Measurements from ENCODE around the gene PTPN14. TPM values are rescaled to one million over a fixed set of nuclear protein-coding genes. Genes with fewer than 3 reads are reported as not detected.

The PTPN14 gene
- total RNA-seq, 2 experiments from 2014 or later: 2.7 to 2.8 TPM

GRCh38 chr1:214438075-214438474 is 113.3 kb downstream of the PTPN14 start:
- CTCF ChIA-PET: no interaction called here
- H3K9me3 Mint-ChIP-seq: no peaks in the 10 kb centered on the region
- intact Hi-C loops (cut with micrococcal nuclease): loop anchor here (2.0 to 5.0 kb wide), 5 partner anchors 31 to 604 kb away; no protein-coding TSS in a partner anchor
- no peaks in the 10 kb centered on the region for H3K27me3 Mint-ChIP-seq (ENCODE audit: low read depth)
- H3K36me3 Mint-ChIP-seq (ENCODE audit: low read depth): no peaks in the 10 kb centered on the region
- DNase-seq: no peak
- peaks cover 40% of the 10 kb centered on the region for H3K4me1 Mint-ChIP-seq (ENCODE audit: low read depth)
- no peak overlapping the region for H3K4me3 Mint-ChIP-seq
- peak overlapping the region; percentile 93 for H3K27ac Mint-ChIP-seq

GRCh38 chr1:214435867-214436266 is 115.5 kb downstream of the PTPN14 start:
- CTCF ChIA-PET: no interaction called here
- peaks cover 30% of the 10 kb centered on the region for H3K4me1 Mint-ChIP-seq (ENCODE audit: low read depth)
- H3K9me3 Mint-ChIP-seq: no peaks in the 10 kb centered on the region
- no peaks in the 10 kb centered on the region for H3K36me3 Mint-ChIP-seq (ENCODE audit: low read depth)
- H3K27me3 Mint-ChIP-seq (ENCODE audit: low read depth): no peaks in the 10 kb centered on the region
- DNase-seq: no peak
- no peak overlapping the region for H3K27ac Mint-ChIP-seq
- intact Hi-C loops (cut with micrococcal nuclease): loop anchor here (5.0 kb wide), 1 partner anchor 606 kb away; no protein-coding TSS in a partner anchor
- H3K4me3 Mint-ChIP-seq: no peak overlapping the region

GRCh38 chr1:214432245-214432644 is 119.2 kb downstream of the PTPN14 start:
- H3K9me3 Mint-ChIP-seq: no peaks in the 10 kb centered on the region
- H3K27me3 Mint-ChIP-seq (ENCODE audit: low read depth): no peaks in the 10 kb centered on the region
- H3K36me3 Mint-ChIP-seq (ENCODE audit: low read depth): no peaks in the 10 kb centered on the region
- CTCF ChIA-PET: no interaction called here
- no peak overlapping the region for H3K4me3 Mint-ChIP-seq
- no peak for DNase-seq
- intact Hi-C loops (cut with micrococcal nuclease): no loop called here
- H3K27ac Mint-ChIP-seq: no peak overlapping the region
- H3K4me1 Mint-ChIP-seq (ENCODE audit: low read depth): peaks cover 18% of the 10 kb centered on the region

- no peak overlapping the region for H3K4me3 Mint-ChIP-seq
- DNase-seq: no peak
- H3K27ac Mint-ChIP-seq: no peak overlapping the region
- no peaks in the 10 kb centered on the region for H3K9me3 Mint-ChIP-seq
- CTCF ChIA-PET: no interaction called here
- no peaks in the 10 kb centered on the region for H3K36me3 Mint-ChIP-seq (ENCODE audit: low read depth)
- intact Hi-C loops (cut with micrococcal nuclease): loop anchor here (2.0 to 5.0 kb wide), 5 partner anchors 25 to 1863 kb away; no protein-coding TSS in a partner anchor
- no peaks in the 10 kb centered on the region for H3K27me3 Mint-ChIP-seq (ENCODE audit: low read depth)
- H3K4me1 Mint-ChIP-seq (ENCODE audit: low read depth): peaks cover 26% of the 10 kb centered on the region
Observed at GRCh38 chr1:214429951-214430770, 121.2 kb downstream of the PTPN14 start.

GRCh38 chr1:214427871-214428277 is 123.5 kb downstream of the PTPN14 start:
- intact Hi-C loops (cut with micrococcal nuclease): loop anchor here (1.0 to 5.0 kb wide), 8 partner anchors 11 to 1861 kb away; partner anchors contain the start of gene CENPF
- H3K27me3 Mint-ChIP-seq (ENCODE audit: low read depth): no peaks in the 10 kb centered on the region
- H3K9me3 Mint-ChIP-seq: no peaks in the 10 kb centered on the region
- no peaks in the 10 kb centered on the region for H3K36me3 Mint-ChIP-seq (ENCODE audit: low read depth)
- DNase-seq: peak; percentile 89
- CTCF ChIA-PET: interaction anchor here (1.0 to 1.2 kb wide), 2 partner anchors 31 to 40 kb away, joined by 3 to 4 read pairs; no protein-coding TSS in a partner anchor
- peak overlapping the region; percentile 90 for H3K27ac Mint-ChIP-seq
- H3K4me3 Mint-ChIP-seq: peak overlapping the region; percentile 41
- H3K4me1 Mint-ChIP-seq (ENCODE audit: low read depth): peaks cover 26% of the 10 kb centered on the region

GRCh38 chr1:214426426-214426812 is 125.0 kb downstream of the PTPN14 start:
- Mint-ChIP-seq H3K27me3 (ENCODE audit: low read depth) (no peaks in the 10 kb centered on the region), H3K4me3 (no peak overlapping the region), H3K36me3 (ENCODE audit: low read depth) (no peaks in the 10 kb centered on the region), H3K4me1 (ENCODE audit: low read depth) (peaks cover 26% of the 10 kb centered on the region), H3K27ac (peak overlapping the region; percentile 39), H3K9me3 (no peaks in the 10 kb centered on the region)
- no peak for DNase-seq
- CTCF ChIA-PET: no interaction called here
- intact Hi-C loops (cut with micrococcal nuclease): loop anchor here (5.0 kb wide), 1 partner anchor 216 kb away; no protein-coding TSS in a partner anchor

GRCh38 chr1:214425716-214426425 is 125.5 kb downstream of the PTPN14 start:
- intact Hi-C loops (cut with micrococcal nuclease): loop anchor here (5.0 kb wide), 1 partner anchor 216 kb away; no protein-coding TSS in a partner anchor
- H3K9me3 Mint-ChIP-seq: no peaks in the 10 kb centered on the region
- H3K4me1 Mint-ChIP-seq (ENCODE audit: low read depth): peaks cover 26% of the 10 kb centered on the region
- DNase-seq: no peak
- CTCF ChIA-PET: no interaction called here
- H3K4me3 Mint-ChIP-seq: no peak overlapping the region
- no peak overlapping the region for H3K27ac Mint-ChIP-seq
- no peaks in the 10 kb centered on the region for H3K27me3 Mint-ChIP-seq (ENCODE audit: low read depth)
- H3K36me3 Mint-ChIP-seq (ENCODE audit: low read depth): no peaks in the 10 kb centered on the region

- no peak for DNase-seq
- no peaks in the 10 kb centered on the region for H3K9me3 Mint-ChIP-seq
- H3K4me1 Mint-ChIP-seq (ENCODE audit: low read depth): peaks cover 26% of the 10 kb centered on the region
- no peak overlapping the region for H3K4me3 Mint-ChIP-seq
- H3K36me3 Mint-ChIP-seq (ENCODE audit: low read depth): no peaks in the 10 kb centered on the region
- H3K27ac Mint-ChIP-seq: peak overlapping the region; percentile 41
- H3K27me3 Mint-ChIP-seq (ENCODE audit: low read depth): no peaks in the 10 kb centered on the region
- CTCF ChIA-PET: no interaction called here
- intact Hi-C loops (cut with micrococcal nuclease): loop anchor here (5.0 kb wide), 1 partner anchor 217 kb away; no protein-coding TSS in a partner anchor
Observed at GRCh38 chr1:214425101-214425500, 126.3 kb downstream of the PTPN14 start.

GRCh38 chr1:214423045-214423444 is 128.4 kb downstream of the PTPN14 start:
- no peak overlapping the region for H3K4me3 Mint-ChIP-seq
- no peak overlapping the region for H3K27ac Mint-ChIP-seq
- no peaks in the 10 kb centered on the region for H3K9me3 Mint-ChIP-seq
- H3K27me3 Mint-ChIP-seq (ENCODE audit: low read depth): no peaks in the 10 kb centered on the region
- CTCF ChIA-PET: no interaction called here
- intact Hi-C loops (cut with micrococcal nuclease): no loop called here
- peaks cover 22% of the 10 kb centered on the region for H3K4me1 Mint-ChIP-seq (ENCODE audit: low read depth)
- no peak for DNase-seq
- no peaks in the 10 kb centered on the region for H3K36me3 Mint-ChIP-seq (ENCODE audit: low read depth)

GRCh38 chr1:214422137-214422671 is 129.2 kb downstream of the PTPN14 start:
- Mint-ChIP-seq H3K4me3 (no peak overlapping the region), H3K4me1 (ENCODE audit: low read depth) (peaks cover 14% of the 10 kb centered on the region), H3K27ac (no peak overlapping the region), H3K36me3 (ENCODE audit: low read depth) (no peaks in the 10 kb centered on the region), H3K27me3 (ENCODE audit: low read depth) (no peaks in the 10 kb centered on the region), H3K9me3 (no peaks in the 10 kb centered on the region)
- intact Hi-C loops (cut with micrococcal nuclease): no loop called here
- DNase-seq: no peak
- CTCF ChIA-PET: no interaction called here

- no peaks in the 10 kb centered on the region for H3K27me3 Mint-ChIP-seq (ENCODE audit: low read depth)
- H3K4me3 Mint-ChIP-seq: no peak overlapping the region
- no peak overlapping the region for H3K27ac Mint-ChIP-seq
- no peak for DNase-seq
- no peaks in the 10 kb centered on the region for H3K36me3 Mint-ChIP-seq (ENCODE audit: low read depth)
- no peaks in the 10 kb centered on the region for H3K9me3 Mint-ChIP-seq
- intact Hi-C loops (cut with micrococcal nuclease): no loop called here
- CTCF ChIA-PET: interaction anchor here (0.6 kb wide), 1 partner anchor 136 kb away, joined by 5 read pairs; no protein-coding TSS in a partner anchor
- H3K4me1 Mint-ChIP-seq (ENCODE audit: low read depth): peaks cover 7% of the 10 kb centered on the region
Observed at GRCh38 chr1:214420833-214421232, 130.6 kb downstream of the PTPN14 start.

GRCh38 chr1:214420341-214420740 is 131.1 kb downstream of the PTPN14 start:
- H3K9me3 Mint-ChIP-seq: no peaks in the 10 kb centered on the region
- no peak overlapping the region for H3K27ac Mint-ChIP-seq
- no peaks in the 10 kb centered on the region for H3K27me3 Mint-ChIP-seq (ENCODE audit: low read depth)
- no peaks in the 10 kb centered on the region for H3K36me3 Mint-ChIP-seq (ENCODE audit: low read depth)
- H3K4me1 Mint-ChIP-seq (ENCODE audit: low read depth): peaks cover 7% of the 10 kb centered on the region
- intact Hi-C loops (cut with micrococcal nuclease): no loop called here
- CTCF ChIA-PET: no interaction called here
- no peak overlapping the region for H3K4me3 Mint-ChIP-seq
- no peak for DNase-seq
